Measurements from ENCODE around the gene DTX3.

DNA sequence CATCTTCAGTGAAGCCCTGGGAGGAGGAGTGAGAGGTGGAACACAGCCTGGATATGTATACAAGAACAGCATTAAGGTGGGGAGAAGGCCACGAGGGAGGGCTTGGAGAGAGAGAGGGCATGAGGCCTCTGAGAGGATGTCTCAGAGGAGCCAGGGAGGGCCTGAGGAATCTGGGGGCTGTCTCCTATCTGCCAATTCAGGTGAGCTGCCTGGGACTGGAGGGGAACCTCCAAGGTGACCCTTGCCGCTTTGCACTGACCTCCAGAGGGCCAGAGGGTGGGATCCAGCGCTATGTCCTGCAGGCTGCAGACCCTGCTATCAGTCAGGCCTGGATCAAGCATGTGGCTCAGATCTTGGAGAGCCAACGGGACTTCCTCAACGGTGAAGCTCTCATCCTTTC is 11.0 kb downstream of the DTX3 start:
- TF ChIP-seq ZFP3 (tag by site-specific recombination; IDR thresholded peaks at IDR 0.05; ENCODE audit: low read depth) (no peak), ZNF211 (tag by site-specific recombination; IDR thresholded peaks at IDR 0.05; ENCODE audit: low read depth) (no peak), ZNF670 (tag by site-specific recombination; IDR thresholded peaks at IDR 0.05; ENCODE audit: low read depth) (no peak), ZNF274 (IDR thresholded peaks at IDR 0.05; ENCODE audit: low read length) (no peak), ZNF274 (tag by site-specific recombination; IDR thresholded peaks at IDR 0.05; ENCODE audit: borderline replicate concordance) (no peak)
- TF ChIP-seq, protein P1, sequence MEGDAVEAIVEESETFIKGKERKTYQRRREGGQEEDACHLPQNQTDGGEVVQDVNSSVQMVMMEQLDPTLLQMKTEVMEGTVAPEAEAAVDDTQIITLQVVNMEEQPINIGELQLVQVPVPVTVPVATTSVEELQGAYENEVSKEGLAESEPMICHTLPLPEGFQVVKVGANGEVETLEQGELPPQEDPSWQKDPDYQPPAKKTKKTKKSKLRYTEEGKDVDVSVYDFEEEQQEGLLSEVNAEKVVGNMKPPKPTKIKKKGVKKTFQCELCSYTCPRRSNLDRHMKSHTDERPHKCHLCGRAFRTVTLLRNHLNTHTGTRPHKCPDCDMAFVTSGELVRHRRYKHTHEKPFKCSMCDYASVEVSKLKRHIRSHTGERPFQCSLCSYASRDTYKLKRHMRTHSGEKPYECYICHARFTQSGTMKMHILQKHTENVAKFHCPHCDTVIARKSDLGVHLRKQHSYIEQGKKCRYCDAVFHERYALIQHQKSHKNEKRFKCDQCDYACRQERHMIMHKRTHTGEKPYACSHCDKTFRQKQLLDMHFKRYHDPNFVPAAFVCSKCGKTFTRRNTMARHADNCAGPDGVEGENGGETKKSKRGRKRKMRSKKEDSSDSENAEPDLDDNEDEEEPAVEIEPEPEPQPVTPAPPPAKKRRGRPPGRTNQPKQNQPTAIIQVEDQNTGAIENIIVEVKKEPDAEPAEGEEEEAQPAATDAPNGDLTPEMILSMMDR (tag by site-specific recombination; IDR thresholded peaks at IDR 0.05): no peak
